SHP77 treated with DMSO at 0.1 percent for 48 hours (cell line): ENCODE data around the gene C9orf78.
"Not testable (repeated sequence)": the region's sequence is repeated elsewhere in the genome, so short reads cannot be mapped to it uniquely, and the experiment has no call there.

Experiments used
- DNase-seq: peaks from one replicate; lab custom pipeline; 2025; lab: John Stamatoyannopoulos, UW

C9orf78 gene

DNA sequence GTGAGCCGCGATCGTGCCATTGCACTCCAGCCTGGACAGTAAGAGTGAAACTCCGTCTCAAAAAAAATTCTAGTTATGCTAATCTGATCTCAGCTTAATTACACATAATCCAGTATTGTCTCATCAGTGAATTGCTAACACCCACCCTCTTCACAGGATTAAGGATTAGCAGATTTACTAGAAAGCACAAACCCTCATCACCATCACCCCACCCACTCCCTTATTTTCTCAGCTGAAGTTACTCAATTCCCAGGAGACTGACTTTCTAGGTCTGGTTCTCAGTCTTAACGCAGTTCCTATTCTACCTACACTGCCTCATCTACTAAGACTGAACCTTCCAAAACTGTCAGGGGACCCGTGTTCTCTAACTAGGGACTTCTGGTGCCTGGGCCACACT, 23.1 kb downstream of the C9orf78 start:
- DNase-seq = no peak

DNA sequence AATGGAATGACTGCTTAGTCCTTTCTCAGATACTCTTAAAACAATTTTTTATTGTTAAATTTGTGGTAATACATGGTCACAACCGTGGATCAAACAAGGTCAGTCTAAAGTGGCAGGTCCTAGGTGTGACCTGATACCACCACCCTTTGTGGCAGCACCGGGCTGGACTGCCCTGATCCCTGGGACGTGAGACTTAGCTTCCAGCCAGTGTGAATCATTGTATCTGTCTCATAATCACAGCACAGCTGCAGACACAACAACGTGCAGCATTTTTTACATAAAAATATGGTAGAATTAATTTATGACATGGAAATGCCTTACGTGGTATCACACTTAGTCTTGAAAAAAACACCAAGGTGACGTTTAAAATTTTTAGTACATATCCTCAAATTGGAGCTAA, 24.3 kb downstream of the C9orf78 start:
- no peak for DNase-seq

DNA sequence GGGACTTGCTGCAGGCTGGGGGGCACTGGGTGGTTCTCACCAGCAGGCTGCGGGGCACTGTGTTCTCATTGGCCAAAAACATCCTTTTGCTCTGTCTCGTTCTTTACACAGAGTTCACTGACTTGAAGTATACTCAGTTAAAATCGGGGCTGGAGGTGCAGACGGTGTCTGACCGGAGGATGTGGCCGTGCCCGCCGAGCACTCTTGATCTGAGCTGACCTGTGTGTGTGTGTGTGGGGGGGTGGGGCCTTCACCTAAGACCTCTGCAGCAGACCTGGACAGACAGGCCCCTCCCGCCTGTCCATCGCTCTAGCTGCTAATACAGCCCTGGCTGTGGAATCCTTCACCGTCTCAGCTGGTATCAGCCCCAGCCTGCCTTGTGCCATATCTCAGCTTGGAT, 25.0 kb downstream of the C9orf78 start:
- no peak for DNase-seq

DNA sequence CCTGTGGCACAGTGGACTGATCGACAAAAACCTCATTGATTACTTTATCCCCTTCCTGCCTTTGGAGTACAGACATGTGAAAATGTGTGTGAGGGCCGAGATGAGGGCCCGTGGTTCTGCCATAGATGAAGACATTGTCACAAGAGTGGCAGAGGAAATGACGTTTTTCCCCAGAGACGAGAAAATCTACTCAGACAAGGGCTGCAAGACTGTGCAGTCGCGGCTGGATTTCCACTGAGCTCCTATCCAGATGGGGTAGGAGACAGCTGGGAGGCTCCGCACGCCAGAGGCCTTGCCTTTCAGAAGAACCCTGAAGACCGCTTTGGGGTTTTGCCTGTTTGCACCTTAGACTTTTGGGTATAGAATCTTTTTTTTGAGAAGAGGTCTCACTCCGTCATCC, 25.7 kb downstream of the C9orf78 start:
- DNase-seq = no peak

DNA sequence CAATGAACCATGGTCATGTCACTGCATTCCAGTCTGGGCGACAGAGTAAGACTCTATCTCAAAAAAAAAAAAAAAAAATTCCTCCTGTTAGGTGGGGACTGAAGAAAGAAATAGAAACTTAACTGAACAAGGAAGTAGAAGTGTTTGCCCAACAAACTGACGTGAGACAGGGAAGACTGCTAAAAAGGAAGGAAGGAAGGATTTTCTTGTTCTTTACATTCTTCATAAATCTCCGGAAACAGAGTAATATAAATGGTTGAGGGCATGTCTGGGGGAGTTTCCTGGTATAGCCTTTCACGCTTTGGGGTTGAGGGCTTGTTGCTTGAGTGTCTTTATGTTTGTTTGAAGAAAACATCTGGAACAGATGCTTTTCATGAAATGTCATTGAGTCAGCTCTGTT, 29.0 kb downstream of the C9orf78 start:
- no peak for DNase-seq

DNA sequence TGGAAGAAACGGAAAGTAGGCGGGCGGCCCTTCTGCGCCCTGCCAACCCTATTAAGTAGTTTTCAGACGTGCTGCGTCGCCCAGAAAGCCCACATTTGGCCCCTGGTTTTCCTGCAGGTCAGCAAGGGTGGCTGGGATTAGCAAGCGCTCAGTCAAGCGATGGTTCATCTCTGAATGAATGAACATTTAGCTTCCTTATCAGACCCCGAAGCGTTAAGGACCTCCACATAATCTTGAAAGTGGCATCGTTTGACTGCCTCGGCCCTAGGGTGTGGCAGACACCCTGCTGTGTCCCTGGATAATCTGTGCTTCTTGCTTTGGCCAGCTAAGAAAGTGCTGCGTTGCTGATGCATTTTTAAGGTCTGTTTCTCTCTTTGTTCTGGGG, 31.4 kb downstream of the C9orf78 start:
- no peak for DNase-seq

DNA sequence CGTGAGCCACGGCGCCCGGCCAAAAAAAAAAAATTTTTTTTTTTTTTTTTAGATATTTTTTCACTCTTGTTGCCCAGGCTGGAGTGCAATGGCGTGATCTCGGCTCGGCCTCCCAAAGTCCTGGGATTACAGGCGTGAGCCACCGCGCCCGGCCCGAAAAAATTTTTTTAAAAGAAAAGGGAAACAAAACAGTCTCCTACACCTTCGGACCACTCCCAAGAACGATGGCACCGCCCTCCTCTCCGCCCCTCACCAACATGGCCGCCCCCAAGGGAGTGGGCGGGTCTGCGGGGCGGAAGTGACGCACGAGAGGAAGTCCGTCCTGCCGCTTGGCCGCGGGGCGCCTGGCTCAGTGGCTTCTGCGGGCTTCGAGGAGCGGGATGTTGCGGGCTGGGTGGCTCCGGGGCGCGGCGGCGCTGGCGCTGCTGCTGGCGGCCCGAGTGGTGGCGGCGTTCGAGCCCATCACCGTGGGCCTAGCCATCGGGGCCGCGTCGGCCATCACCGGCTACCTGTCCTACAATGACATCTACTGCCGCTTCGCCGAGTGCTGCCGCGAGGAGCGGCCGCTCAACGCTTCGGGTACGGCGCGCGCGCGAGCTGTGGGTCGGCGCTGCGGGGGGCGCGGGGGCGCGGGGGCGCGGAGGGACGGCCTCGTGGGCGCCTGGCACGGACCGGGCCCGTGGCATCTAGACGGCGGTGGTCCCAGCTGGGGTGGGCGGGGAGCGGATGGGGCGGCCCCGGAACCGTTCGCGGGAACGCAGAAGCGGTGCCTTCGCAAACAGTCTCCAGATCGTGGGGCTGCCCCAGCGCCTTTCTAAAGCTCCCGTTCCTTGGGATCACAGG, 32.0 kb downstream of the C9orf78 start, which contains the start of gene TOR1B:
TSS of gene TOR1B (plus strand) at position 352 of the 843 bp plus-strand sequence. CDS start at position 381, 29 bp downstream.
- DNase-seq = peak; percentile 69

DNA sequence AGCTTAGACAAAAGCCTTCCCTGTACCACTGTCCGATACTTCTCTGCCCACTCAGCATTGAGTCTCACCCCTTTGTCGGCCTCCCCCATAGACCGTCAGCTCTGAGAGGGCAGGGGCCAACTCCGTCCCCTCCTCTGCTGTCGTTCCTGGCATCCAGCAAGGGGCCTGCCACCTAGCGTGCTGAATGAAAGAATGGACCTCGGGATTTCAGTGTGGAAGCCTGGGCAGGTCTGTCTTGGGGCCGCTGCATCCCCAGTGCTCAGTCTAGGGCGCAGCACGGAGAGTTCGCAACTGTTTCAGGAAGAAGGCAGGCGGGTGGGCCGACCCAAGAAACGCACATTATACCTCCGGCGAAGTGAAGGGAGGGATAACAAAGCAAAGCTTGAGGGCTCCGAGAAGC, 33.6 kb downstream of the C9orf78 start:
- no peak for DNase-seq

DNA sequence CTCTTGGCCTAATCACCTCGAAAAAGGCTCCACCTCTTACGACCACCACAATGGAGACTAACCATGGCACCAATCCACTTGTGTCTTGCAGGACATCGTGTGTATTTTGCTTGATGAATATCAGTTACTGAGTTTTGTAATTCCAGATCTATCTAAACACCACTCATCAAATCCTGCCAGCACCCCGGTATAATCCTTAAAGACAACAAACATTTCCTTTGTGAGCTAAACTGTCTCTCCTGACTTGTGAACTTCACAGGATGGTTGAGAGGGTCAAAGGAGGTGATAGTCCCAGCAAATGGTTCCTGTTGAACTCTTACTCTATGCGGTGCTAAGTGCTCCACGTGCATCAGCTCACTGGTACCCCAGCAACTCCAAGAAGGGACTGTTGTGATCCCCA, 36.1 kb downstream of the C9orf78 start:
- no peak for DNase-seq

DNA sequence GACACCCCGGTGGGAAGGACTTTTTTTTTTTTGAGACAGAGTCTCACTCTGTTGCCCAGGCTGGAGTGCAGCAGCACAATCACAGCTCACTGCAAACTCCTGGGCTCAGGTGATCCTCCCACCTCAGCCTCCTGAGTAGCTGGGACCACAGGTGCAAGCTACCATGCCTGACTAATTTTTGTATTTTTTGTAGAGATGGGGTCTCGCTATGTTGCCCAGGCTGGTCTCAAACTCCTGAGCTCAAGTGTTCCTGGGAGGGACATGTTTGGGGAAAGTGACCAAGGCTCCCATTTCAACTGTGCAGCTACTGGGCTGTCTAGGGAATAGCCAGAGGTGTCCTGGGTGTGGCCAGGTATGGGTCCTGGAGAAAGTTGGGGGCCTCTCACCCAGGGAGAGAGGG, 39.0 kb downstream of the C9orf78 start:
- not testable (repeated sequence) for DNase-seq

DNA sequence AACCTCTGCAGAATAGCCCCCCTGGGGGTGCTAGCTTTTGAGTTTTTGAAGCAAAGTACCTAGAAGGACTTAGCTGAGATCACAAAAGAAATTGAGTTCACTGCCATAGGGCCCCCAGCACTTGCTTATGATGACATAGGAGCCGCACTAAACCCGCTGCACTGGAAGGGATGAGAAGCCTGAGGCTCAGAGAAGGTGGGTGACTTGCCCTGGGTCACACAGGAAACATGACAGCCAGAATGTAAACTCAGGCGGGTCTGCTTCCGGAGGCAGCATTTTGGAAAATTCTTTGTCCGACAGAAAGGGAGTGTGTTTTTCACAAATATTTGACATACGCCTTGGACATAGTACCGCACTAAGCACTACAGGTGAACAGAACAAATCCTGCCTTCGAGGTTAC, 40.5 kb downstream of the C9orf78 start:
- DNase-seq = no peak

DNA sequence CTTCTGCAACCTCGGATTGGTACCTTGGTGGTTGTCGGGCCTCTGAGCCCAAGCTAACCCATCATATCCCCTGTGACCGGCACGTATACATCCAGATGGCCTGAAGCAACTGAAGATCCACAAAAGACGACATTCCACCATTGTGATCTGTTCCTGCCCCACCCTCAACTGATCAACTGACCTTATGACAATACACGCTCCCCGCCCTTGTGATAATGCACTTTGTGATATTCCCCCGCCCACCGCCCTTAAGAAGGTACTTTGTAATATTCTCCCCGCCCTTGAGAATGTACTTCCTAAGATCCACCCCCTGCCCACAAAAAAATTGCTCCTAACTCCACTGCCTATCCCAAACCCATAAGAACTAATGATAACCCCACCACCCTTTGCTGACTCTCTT, 48.6 kb downstream of the C9orf78 start:
- no peak for DNase-seq

DNA sequence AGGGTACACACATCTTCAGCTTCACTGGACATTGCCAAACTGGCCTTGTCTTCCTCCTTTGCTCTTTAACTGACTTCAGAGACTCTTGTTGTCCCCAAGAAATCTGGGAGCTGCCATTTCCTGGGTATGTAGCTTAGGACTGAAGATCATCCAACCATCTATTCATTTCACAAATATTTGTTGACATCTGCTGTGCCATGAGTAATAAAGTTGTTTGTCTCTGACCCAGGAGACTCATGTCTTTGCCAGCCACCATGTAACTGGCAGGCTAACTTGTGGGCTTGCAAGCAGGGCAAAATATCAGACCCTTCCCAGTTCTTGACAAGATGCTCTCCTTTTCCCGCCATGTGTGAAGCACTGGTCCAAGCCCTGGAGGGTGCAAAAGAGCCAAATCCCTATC, 49.2 kb downstream of the C9orf78 start:
- no peak for DNase-seq

DNA sequence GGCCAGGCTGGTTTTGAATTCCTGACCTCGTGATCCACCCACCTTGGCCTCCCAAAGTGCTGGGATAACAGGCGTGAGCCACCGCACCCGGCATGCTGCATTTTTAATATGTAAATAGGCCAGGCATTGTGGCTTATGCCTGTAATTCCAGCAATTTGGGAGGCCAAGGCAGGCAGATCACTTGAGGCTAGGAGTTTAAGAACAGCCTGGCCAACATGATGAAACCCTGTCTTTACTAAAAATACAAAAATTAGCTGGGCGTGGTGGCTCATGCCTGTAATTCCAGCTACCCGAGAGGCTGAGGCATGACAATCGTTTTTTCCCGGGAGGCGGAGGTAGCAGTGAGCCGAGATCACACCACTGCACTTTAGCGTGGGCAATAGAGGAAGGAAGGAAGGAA, 50.1 kb downstream of the C9orf78 start:
- not testable (repeated sequence) for DNase-seq

DNA sequence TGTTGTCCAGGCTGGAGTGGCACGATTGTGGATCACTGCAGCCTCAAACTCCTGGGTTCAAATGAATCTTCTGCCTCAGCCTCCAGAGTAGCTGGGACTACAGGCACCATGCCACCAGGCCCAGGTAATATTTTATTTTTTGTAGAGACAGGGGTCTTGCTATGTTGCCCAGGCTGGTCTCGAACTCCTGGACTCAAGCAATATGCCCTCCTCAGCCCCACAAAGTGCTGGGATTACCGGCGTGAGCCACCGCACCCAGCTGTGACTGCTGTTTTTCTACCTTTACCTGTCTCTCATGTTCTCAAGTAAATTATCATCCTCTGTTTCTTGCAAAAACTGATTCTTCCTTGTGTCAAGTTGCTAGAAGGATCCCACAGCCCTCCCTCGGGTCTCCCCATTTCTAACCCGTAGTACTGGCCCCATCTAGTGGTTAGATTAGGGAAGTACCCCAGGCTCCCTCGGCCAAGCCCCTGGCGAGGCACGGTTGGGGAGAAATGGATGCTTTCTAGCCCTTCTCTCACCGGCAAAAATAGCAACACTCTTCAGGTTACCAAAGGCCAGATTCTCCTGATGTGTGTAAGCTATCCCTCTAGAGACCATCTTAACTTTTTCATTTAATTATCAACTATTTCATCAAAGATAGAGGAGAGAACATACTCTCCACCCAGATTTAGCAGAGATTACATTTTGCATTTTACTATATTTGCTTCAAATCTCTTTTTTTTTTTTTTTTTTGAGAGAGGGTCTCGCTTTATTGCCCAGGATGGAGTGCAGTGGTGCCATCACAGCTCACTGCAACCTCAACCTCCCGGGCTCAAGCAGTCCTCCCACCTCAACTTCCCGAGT, 51.3 kb downstream of the C9orf78 start:
- peak; percentile 13 for DNase-seq

DNA sequence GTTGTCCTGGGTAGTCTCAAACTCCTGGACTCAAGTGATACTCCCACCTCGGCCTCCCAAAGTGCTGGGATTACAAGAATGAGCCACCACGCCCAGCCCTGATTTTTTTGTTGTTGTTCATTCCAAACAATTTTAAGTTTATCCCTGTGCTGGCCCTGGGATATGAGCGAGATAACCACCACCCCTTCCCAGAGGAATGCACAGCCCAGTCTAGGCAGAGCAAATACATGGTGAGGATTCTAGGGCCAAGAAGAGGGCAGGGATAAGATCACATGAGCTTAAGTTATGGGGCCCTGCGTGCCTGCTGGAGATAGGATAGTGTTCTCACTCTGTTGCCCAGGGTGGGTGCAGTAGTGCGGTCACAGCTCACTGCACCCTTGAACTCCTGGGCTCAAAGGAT, 53.1 kb downstream of the C9orf78 start:
- DNase-seq = no peak

DNA sequence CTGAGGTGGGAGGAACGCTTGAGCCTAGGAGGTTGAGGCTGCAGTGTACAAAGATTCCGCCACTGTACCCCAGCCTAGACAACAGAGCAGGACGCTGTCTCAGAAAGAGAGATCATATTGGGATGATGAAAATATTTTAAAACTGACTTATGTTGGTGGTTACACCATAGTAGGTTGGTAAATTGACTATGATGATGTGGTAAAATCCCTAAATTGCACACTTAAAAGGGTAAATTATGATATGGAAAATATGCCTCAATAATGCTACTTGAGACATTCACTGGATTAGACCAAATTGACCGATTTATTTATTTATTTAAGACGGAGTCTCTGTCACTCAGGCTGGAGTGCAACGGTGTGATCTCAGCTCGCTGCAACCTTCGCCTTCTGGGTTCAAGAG, 53.9 kb downstream of the C9orf78 start:
- no peak for DNase-seq

DNA sequence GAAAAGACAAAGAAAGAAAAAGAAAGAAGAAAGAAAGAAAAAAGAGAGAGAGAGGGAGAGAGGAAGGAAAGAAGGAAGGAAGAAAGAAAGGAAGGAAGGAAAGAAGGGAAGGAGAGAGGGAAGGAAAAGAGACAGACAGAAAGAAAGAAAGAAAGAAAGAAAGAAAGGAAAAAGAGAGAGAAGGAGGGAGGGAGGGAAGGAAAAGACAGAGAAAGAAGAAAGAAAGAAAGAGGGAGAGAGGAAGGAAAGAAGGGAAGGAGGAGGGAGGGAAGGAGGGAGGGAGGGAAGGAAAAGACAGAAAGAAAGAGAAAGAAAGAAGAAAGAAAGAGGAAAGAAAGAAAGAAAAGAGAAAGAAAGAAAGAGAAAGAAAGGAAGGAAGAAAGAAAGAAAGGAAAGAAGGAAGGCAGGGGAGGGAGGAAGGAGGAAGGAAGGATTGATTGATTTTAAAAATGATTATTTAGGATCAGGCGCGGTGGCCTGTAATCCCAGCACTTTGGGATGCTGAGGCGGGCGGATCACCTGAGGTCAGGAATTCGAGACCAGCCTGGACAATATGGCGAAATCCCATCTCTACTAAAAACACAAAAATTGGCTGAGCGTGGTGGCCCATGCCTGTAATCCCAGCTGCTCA, 55.4 kb downstream of the C9orf78 start:
- DNase-seq = no peak

DNA sequence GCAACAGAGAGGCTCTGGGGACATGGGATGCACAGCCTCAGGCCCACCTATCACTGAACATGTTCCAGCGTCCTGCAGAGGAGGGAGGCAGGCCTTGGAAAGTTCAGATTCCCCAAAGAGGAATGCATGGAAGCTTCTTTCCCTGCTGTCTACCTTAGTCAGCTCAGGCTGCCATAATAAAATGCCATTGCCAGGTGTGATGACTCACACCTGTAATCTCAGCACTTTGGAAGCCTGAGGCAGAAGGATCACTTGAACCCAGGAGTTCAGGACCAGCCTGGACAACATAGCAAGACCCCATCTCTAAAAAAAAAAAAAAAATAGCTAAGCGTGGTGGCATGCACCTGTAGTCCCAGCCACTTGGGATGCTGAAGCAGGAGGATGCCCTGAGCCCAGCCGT, 56.6 kb downstream of the C9orf78 start:
- DNase-seq = no peak

DNA sequence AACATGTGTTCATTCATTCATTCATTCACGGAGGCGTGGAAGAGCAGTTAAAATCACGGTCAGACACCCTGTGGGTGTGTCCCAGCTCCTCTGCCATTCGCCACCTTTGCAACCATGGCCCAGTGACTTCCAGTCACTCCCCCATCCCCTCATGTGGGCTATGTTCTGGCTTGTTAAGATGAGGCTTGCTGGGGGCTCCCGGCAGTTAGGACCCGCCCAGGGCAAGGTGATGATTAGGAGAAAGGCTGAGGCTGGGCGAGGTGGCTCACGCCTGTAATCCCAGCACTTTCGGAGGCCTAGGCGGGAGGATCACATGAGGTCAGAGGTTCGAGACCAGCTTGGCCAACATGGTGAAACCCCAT, 57.3 kb downstream of the C9orf78 start:
- no peak for DNase-seq
